BE2C (cell line): ENCODE measurements around the gene IFT81.

Experiments used
- DNase-seq: peaks from one replicate; pipeline ENCODE4 v3.0.0-alpha.2; 2020
- H3K27me3 ChIP-seq: fragments of 250-450 bp; sonication (Bioruptor Pico); 2 replicates; pipeline ENCODE4 v1.5.1; 2020; ENCODE audit warnings: mild to moderate bottlenecking
- H3K36me3 ChIP-seq: fragments of 250-450 bp; sonication (Bioruptor Pico); 2 replicates; pipeline ENCODE4 v1.5.1; 2020; ENCODE audit warnings: mild to moderate bottlenecking
- H3K4me1 ChIP-seq: fragments of 250-450 bp; sonication (Bioruptor Pico); 2 replicates; pipeline ENCODE4 v1.5.1; 2020
- H3K4me3 ChIP-seq: 2 replicates; pipeline ENCODE4 v1.5.1; 2011; ENCODE audit warnings: low read depth, low read length
- H3K9me3 ChIP-seq: fragments of 250-450 bp; sonication (Bioruptor Pico); 2 replicates; pipeline ENCODE4 v1.5.1; 2020
- TF ChIP-seq, protein P1 (sequence below): IDR thresholded peaks from 2 replicates; pipeline ENCODE4 v1.5.1; 2012; ENCODE audit warnings: mild to moderate bottlenecking, low read depth, low read length

The IFT81 gene

DNA sequence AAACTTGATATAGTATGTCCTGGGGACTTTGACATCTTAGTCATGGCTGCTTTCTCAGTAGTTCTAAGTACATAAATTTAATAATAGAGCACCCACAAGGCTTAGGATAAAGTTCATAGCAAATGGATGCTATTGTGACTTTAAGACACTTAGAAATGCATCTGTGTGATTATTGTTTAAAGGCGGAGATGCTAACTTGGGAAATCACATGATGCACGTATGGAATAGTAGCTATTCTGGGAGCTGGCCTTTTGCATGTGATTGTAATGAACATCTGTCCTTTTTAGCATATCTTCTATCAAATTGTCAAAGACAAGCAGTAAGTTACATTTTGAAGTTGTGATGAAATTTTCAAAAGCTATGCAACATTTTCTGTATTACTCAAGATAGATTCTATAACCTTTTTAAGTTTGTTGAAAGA lies 110.2 kb downstream of the IFT81 start:
- H3K36me3 ChIP-seq: no peaks in the 10 kb centered on the region
- DNase-seq: no peak
- H3K9me3 ChIP-seq: no peaks in the 10 kb centered on the region
- no peaks in the 10 kb centered on the region for H3K27me3 ChIP-seq
- H3K4me1 ChIP-seq: peaks cover 5% of the 10 kb centered on the region
- TF ChIP-seq, protein P1, sequence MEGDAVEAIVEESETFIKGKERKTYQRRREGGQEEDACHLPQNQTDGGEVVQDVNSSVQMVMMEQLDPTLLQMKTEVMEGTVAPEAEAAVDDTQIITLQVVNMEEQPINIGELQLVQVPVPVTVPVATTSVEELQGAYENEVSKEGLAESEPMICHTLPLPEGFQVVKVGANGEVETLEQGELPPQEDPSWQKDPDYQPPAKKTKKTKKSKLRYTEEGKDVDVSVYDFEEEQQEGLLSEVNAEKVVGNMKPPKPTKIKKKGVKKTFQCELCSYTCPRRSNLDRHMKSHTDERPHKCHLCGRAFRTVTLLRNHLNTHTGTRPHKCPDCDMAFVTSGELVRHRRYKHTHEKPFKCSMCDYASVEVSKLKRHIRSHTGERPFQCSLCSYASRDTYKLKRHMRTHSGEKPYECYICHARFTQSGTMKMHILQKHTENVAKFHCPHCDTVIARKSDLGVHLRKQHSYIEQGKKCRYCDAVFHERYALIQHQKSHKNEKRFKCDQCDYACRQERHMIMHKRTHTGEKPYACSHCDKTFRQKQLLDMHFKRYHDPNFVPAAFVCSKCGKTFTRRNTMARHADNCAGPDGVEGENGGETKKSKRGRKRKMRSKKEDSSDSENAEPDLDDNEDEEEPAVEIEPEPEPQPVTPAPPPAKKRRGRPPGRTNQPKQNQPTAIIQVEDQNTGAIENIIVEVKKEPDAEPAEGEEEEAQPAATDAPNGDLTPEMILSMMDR: no peak
- no peak overlapping the region for H3K4me3 ChIP-seq

DNA sequence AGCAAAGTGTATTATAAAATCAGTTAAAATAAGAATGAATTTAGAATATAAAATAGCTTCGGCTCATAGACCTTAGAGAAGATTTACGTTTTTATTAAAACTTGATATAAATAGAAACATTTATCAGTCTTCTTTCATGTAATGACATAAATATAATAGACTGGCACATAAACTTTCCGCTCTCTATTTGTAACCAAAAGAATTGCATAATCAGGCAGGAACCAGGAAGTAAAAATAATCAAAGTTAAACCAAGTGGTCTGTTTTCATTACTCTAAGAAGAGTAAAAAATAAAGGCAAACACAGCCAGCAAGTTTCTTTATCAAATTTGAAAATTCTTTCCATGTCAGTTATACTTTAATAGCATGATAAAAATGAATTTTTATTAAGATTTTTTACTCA lies 110.6 kb downstream of the IFT81 start:
- H3K4me1 ChIP-seq: peaks cover 5% of the 10 kb centered on the region
- H3K4me3 ChIP-seq: no peak overlapping the region
- TF ChIP-seq, protein P1: no peak
- H3K36me3 ChIP-seq: no peaks in the 10 kb centered on the region
- H3K9me3 ChIP-seq: no peaks in the 10 kb centered on the region
- no peak for DNase-seq
- no peaks in the 10 kb centered on the region for H3K27me3 ChIP-seq

DNA sequence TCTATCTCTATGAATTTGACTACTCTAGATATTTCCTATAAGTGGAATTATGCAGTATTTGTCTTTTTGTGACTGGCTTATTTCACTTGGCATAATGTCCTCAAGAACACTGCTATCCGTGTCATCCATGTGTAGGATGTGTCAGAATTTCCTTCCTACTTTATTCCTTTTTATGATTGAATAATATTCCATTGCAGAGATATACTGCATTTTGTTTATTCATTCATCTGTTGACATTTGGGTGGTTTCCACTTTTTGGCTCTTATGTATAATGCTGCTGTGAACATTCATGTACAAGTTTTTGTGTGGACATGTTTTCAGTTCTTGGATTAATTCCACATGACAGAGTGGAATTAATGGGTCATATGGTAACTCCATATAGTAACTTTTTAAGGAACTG lies 111.2 kb downstream of the IFT81 start:
- H3K4me3 ChIP-seq: no peak overlapping the region
- TF ChIP-seq, protein P1: no peak
- DNase-seq: no peak
- no peaks in the 10 kb centered on the region for H3K27me3 ChIP-seq
- H3K4me1 ChIP-seq: peaks cover 4% of the 10 kb centered on the region
- no peaks in the 10 kb centered on the region for H3K9me3 ChIP-seq
- H3K36me3 ChIP-seq: no peaks in the 10 kb centered on the region

DNA sequence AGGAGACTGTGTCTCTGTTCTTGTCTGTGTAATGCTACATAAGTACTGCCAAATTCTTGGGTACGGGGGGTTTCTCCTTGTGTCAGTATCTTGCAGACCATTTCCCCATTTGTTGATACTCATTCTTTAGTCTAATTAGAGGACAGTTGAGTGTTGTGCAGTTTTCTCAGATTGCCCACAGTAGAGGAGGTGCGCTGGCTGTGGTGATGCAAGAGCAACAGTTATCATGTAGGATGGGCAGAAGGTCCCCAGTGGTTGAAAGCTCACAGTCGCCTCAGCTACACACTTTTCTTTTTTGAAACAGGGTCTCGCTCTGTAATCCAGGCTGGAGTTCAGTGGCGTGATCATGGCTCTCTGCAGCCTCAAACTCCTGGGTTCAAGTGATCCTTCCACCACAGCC lies 119.1 kb downstream of the IFT81 start:
- no peaks in the 10 kb centered on the region for H3K9me3 ChIP-seq
- peaks cover 8% of the 10 kb centered on the region for H3K4me1 ChIP-seq
- no peak overlapping the region for H3K4me3 ChIP-seq
- TF ChIP-seq, protein P1: no peak
- no peaks in the 10 kb centered on the region for H3K27me3 ChIP-seq
- DNase-seq: no peak
- no peaks in the 10 kb centered on the region for H3K36me3 ChIP-seq

DNA sequence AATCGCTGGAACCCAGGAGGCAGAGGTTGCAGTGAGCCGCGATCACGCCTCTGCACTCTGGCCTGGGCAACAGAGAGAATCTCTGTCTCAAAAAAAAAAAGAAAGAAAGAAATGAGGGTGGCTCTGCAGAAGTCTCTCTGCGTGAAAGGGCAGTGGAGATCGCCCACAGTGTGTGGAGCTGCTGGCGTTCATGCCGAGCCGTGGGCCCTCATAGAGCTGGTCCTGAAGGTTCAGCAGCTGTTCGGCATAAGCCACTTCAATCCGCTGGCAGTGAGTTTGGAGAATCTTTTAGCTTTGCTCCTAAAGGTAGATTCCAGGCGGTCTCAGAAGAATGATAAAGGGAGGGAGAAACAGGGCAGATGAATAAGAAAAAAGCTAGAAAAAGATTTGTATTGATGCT lies 120.2 kb downstream of the IFT81 start:
- H3K9me3 ChIP-seq: no peaks in the 10 kb centered on the region
- H3K36me3 ChIP-seq: no peaks in the 10 kb centered on the region
- H3K4me3 ChIP-seq: no peak overlapping the region
- DNase-seq: no peak
- H3K27me3 ChIP-seq: no peaks in the 10 kb centered on the region
- peaks cover 8% of the 10 kb centered on the region for H3K4me1 ChIP-seq
- TF ChIP-seq, protein P1: no peak

DNA sequence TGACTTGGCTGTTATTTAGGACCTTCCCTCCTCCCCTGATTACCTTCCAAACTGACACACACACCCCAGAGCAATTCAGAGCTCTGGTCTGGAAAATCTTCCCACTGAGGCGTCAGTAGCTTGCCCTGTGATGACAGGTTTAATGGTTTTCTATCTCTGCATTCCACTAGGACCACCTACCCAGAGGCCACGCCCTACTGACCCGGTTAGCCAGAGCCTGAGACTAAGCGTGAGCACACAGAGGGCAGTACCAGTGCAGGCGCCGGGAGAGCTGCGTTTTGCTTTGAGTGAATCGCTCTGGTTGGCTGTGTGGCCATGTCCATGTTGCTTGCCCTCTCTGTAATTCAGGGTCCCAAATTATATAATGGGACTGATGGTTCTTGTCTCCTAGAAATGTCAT lies 120.7 kb downstream of the IFT81 start:
- DNase-seq: no peak
- Histone ChIP-seq H3K27me3 (no peaks in the 10 kb centered on the region), H3K9me3 (no peaks in the 10 kb centered on the region), H3K4me3 (no peak overlapping the region), H3K4me1 (peaks cover 8% of the 10 kb centered on the region), H3K36me3 (no peaks in the 10 kb centered on the region)
- TF ChIP-seq, protein P1: no peak
